GM12878 (cell line): ENCODE results near the gene GPR146. TPM values are rescaled to one million over a fixed set of nuclear protein-coding genes. Genes with fewer than 3 reads are reported as not detected.

Source experiments
- BCLAF1 ChIP-seq: fragments of 450-650 bp; IDR thresholded peaks from 2 replicates; pipeline ENCODE4 v1.6.1; 2017; ENCODE audit warnings: antibody characterized with exemption, mild to moderate bottlenecking, moderate library complexity
- BMI1 ChIP-seq: fragments of 450-650 bp; IDR thresholded peaks from 2 replicates; pipeline ENCODE4 v1.6.1; 2016; ENCODE audit warnings: mild to moderate bottlenecking, moderate library complexity, borderline replicate concordance
- ETV6 ChIP-seq, 2 experiments: fragments of 450-650 bp in 1 of 2; IDR thresholded peaks in 1 of 2; conservative IDR thresholded peaks in 1 of 2; 2 replicates each; pipeline ENCODE4 v1.6.1; 2014; ENCODE audit warnings: antibody characterized with exemption in 1 of 2, borderline replicate concordance in 1 of 2, low read depth in 1 of 2, mild to moderate bottlenecking in 1 of 2, moderate library complexity in 1 of 2
- FOXM1 ChIP-seq: IDR thresholded peaks from 2 replicates; pipeline ENCODE4 v1.6.1; 2012; ENCODE audit warnings: low read depth, mild to moderate bottlenecking, inconsistent platforms, low read length, moderate library complexity
- HDAC6 ChIP-seq: fragments of 200-600 bp; sonication (generic); IDR thresholded peaks from one replicate; pipeline ENCODE4 v1.8.0; 2017; ENCODE audit warnings: antibody characterized with exemption; ENCODE audit not compliant: unreplicated experiment
- HDGF ChIP-seq: fragments of 450-650 bp; IDR thresholded peaks from 2 replicates; pipeline ENCODE4 v1.6.1; 2016; ENCODE audit warnings: antibody characterized with exemption
- IKZF2 ChIP-seq, 2 experiments: fragments of 450-650 bp; IDR thresholded peaks; 2 replicates each; pipeline ENCODE4 v1.6.1; 2017; ENCODE audit warnings: mild to moderate bottlenecking in 2 of 2, moderate library complexity in 2 of 2
- IRF5 ChIP-seq: fragments of 450-650 bp; IDR thresholded peaks from 2 replicates; pipeline ENCODE4 v1.6.1; 2017; ENCODE audit warnings: borderline replicate concordance
- LARP7 ChIP-seq: fragments of 450-650 bp; IDR thresholded peaks from 2 replicates; pipeline ENCODE4 v1.6.1; 2017; ENCODE audit warnings: mild to moderate bottlenecking
- NRF1 ChIP-seq: conservative IDR thresholded peaks from 2 replicates; pipeline ENCODE4 v1.6.1; 2011; ENCODE audit warnings: mild to moderate bottlenecking, low read depth, low read length, improper control_type of control experiment
- PML ChIP-seq: IDR thresholded peaks from 2 replicates; pipeline ENCODE4 v1.6.1; 2012; ENCODE audit warnings: low read length, inconsistent platforms
- POLR2AphosphoS2 ChIP-seq: IDR thresholded peaks from 2 replicates; pipeline ENCODE4 v1.6.1; 2011; ENCODE audit warnings: low read depth, mild to moderate bottlenecking, low read length, improper control_type of control experiment, moderate library complexity
- RB1 ChIP-seq: fragments of 450-650 bp; formaldehyde crosslinking; IDR thresholded peaks from 2 replicates; pipeline ENCODE4 v1.6.1; 2017; ENCODE audit warnings: mild to moderate bottlenecking, borderline replicate concordance
- RCOR1 ChIP-seq: conservative IDR thresholded peaks from 2 replicates; pipeline ENCODE4 v1.6.1; 2012; ENCODE audit warnings: low read depth, low read length, improper control_type of control experiment
- RELB ChIP-seq: fragments of 450-650 bp; IDR thresholded peaks from 2 replicates; pipeline ENCODE4 v1.6.1; 2017; ENCODE audit warnings: low read depth, mild to moderate bottlenecking, moderate library complexity
- SMAD5 ChIP-seq: IDR thresholded peaks from 2 replicates; pipeline ENCODE4 v1.6.1; 2016; ENCODE audit warnings: antibody characterized with exemption, low read depth
- SREBF1 ChIP-seq: IDR thresholded peaks from 2 replicates; pipeline ENCODE4 v1.6.1; 2012; ENCODE audit warnings: mild to moderate bottlenecking, low read length
- STAT3 ChIP-seq: IDR thresholded peaks from 2 replicates; pipeline ENCODE4 v1.6.1; 2011; ENCODE audit warnings: low read depth, low read length, improper control_type of control experiment
- ZNF592 ChIP-seq: fragments of 450-650 bp; IDR thresholded peaks from 2 replicates; pipeline ENCODE4 v1.6.1; 2017; ENCODE audit warnings: mild to moderate bottlenecking, moderate library complexity
- polyA plus RNA-seq, 11 experiments: library from polyadenylated mRNA; depleted of rRNA in 4 of 11; unstranded in 6 of 11; stranded (reverse) in 5 of 11; fragments of >200 nt; fragmentation: Nextera tagmentation in 4 of 11; fragmentation: Illumina TruSeq in 1 of 11; extraction: Ambion mirVana in 4 of 11; extraction: Trizol in 1 of 11; gene quantifications; 1 replicate in 1 of 11; 2 replicates in 10 of 11; pipeline versions ENCODE4 v1.2.1 to v1.2.3, GENCODE V29; 2011 to 2016; ENCODE audit warnings: inconsistent platforms in 2 of 11, missing spikeins in 2 of 11, low read depth in 1 of 11
- total RNA-seq, 4 experiments: library from RNA; depleted of rRNA in 3 of 4; stranded (reverse); fragments of >200 nt in 3 of 4; fragmentation: Illumina TruSeq in 1 of 4; extraction: Trizol in 1 of 4; gene quantifications; 2 replicates each; pipeline versions ENCODE4 v1.2.1 to v1.2.3, GENCODE V29; 2013 to 2021
- TF ChIP-seq, protein P1 (sequence below): IDR thresholded peaks from 2 replicates; pipeline ENCODE4 v1.6.1; 2012; ENCODE audit warnings: low read depth, low read length, improper control_type of control experiment

Gene GPR146
- total and polyA plus RNA-seq, 10 of the 15 experiments (the other 5 are each of a cell fraction or from before 2014, with no cell fraction given) = 0.19 to 12.0 (median 0.54) TPM; not detected in 2

GRCh38 chr7:1024331-1024841 is 20.0 kb upstream of the GPR146 start (continued):
- TF ChIP-seq RELB = peak; percentile 81
- no peak for TF ChIP-seq IRF5
- TF ChIP-seq BCLAF1 = no peak
- TF ChIP-seq RCOR1 = peak; percentile 95
- peak; percentile 55; the same call in 1 of the 2 replicates for TF ChIP-seq SREBF1
- TF ChIP-seq NRF1 = no peak
- 0 out of 4 replicates have a peak, but pooled peaks of 1 of the 2 experiments have one; percentile 53 for TF ChIP-seq ETV6 (conservative IDR thresholded peaks at IDR 0.05 in 1 of 2, IDR thresholded peaks at IDR 0.05 in 1 of 2; ENCODE audit: borderline replicate concordance in 1 of 2, low read depth in 1 of 2)
- no peak for TF ChIP-seq HDGF
- TF ChIP-seq IKZF2 (IDR thresholded peaks at IDR 0.05) = peak; percentile 84 to 89; a peak in 3 of 4 replicates
- no peak for TF ChIP-seq ZNF592
- TF ChIP-seq, protein P1, sequence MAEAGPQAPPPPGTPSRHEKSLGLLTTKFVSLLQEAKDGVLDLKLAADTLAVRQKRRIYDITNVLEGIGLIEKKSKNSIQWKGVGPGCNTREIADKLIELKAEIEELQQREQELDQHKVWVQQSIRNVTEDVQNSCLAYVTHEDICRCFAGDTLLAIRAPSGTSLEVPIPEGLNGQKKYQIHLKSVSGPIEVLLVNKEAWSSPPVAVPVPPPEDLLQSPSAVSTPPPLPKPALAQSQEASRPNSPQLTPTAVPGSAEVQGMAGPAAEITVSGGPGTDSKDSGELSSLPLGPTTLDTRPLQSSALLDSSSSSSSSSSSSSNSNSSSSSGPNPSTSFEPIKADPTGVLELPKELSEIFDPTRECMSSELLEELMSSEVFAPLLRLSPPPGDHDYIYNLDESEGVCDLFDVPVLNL = no peak
- 0 out of 2 replicates have a peak, but pooled peaks have one; percentile 65 for TF ChIP-seq PML
- TF ChIP-seq RB1 = peak; percentile 99
- TF ChIP-seq LARP7 = no peak; the same call in 1 of the 2 replicates
- peak; percentile 63; the same call in 1 of the 2 replicates for TF ChIP-seq FOXM1
- no peak for TF ChIP-seq HDAC6
- TF ChIP-seq BMI1 = no peak
- TF ChIP-seq SMAD5 = no peak
- peak; percentile 78 for TF ChIP-seq POLR2AphosphoS2
- peak; percentile 87 for TF ChIP-seq STAT3
